Dedifferentiated amniotic fluid mesenchymal stem cell (primary cell): Measurements from ENCODE around the gene AKAP9.
A peak's percentile ranks its signal among the peaks of the same experiment; 100 is the strongest.
"Not testable (repeated sequence)": the region's sequence is repeated elsewhere in the genome, so short reads cannot be mapped to it uniquely, and the experiment has no call there.

ENCODE experiments used
- DNase-seq: peaks from one replicate; pipeline ENCODE4 v3.0.0-alpha.2; 2016; ENCODE audit errors: extremely low spot score

Gene AKAP9

DNA sequence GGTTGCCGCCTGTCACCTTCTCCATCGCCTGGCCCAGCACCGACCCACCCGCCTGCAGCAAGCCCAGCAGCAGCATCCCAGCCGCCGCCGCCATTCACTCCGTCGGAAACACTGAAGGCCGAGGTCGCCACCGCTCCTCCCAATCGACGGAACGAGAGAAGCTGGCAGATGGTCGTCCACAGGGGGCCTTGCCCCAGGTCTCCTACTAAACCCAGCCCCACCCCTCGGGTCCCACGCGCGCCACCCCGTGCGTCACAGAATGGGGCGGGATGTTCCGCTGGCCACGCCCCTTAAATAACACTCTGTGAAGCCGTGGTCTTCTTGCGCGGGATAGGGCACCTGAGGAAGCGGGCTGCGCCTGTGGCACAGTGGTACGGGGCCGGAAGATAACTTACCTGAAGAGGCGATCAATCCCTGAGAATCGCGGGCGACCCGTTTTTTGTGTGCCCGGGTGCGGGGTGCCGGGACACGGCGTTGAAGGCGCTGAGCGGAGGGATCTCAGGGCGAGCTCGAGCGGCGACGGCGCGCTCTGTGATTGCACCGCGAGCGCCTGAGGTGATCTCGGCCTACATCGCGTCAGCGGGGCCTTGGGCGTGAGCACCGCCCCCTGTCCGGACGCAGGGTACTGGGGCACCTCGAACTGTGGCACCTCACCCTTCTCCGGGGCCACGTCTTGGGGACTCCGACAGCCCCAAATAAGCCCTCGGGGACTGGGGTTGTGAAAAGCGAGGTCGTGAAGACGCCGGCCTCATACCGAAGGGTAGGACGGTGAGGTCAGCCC, 193.8 kb downstream of the AKAP9 start, which contains the start of gene CYP51A1:
CYP51A1 (minus strand) TSS at position 207 of the 781 bp plus-strand sequence; CDS start at position 94, 113 bp downstream.
- DNase-seq = peak; percentile 85

DNA sequence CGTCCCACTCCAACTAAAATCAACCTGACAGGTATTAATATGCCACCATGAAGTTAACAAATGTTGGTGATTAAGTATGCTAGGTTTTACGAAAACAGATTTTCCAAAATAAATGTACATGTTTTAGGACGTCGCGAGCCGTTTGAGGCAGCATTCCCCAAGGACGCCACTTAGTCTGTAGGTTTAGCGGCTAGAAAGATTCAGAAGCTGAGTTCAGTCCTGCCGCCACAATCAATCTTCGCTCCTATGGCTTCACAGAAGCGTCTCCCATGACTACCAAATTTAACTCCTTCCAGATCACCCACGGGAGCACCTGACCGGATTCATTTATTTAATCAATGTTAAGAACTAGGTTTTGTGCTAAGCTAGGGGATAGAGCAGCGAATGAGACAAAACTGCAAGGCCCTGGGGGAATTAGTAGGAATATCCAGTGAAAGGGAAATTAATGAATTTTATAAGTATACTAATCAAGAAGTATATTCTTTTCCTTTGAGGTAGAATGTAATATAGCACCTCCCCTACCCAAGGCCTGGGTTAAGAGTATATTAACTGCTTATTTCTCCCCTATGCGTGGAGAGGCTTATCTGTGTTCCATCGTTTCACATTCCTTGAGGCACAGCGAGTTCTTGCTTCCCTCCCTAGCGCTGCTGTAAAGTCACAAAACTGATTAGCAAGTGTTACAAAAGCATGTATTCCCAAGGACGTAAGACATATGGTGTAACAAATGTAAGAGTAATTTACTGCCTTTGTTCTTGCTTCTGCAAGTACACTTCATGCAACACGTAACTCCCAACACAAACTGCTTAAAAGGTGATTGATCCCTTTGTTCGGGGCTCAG, 194.6 kb downstream of the AKAP9 start:
- no peak for DNase-seq

DNA sequence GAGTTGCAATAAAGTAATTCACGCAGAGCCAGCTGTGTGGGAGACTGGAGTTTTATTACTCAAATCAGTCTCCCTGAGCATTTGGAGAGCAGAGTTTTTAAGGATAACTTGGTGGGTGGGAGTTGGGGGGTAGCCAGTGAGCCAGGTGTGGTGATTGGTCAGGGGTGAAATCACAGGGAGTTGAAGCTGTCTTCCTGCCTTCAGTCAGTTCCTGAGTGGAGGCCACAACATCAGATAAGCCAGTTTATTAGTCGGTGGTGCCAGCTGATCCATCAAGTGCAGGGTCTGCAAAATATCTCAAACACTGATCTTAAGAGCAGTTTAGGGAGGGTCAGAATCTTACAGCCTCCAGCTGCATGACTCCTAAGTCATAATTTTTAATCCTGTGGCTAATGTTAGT, 196.9 kb downstream of the AKAP9 start:
- DNase-seq = no peak

DNA sequence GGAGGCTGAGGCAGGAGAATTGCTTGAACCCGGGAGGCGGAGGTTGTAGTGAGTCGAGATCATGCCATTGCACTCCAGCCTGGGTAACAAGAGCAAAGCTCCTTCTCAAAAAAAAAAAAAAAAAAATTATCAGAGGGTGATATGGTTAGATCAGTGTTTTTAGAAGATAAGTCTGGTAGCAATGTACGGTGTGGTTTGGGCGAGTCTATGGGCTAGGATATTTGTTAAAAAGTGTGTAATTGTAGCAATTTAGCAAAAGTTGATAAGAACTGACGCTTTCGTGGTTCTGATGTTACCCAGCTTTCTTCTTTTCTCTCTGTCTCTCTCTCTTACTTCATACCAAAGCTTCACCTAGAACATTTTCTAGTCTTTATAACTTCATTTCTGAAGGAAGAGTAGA, 200.5 kb downstream of the AKAP9 start:
- no peak for DNase-seq

DNA sequence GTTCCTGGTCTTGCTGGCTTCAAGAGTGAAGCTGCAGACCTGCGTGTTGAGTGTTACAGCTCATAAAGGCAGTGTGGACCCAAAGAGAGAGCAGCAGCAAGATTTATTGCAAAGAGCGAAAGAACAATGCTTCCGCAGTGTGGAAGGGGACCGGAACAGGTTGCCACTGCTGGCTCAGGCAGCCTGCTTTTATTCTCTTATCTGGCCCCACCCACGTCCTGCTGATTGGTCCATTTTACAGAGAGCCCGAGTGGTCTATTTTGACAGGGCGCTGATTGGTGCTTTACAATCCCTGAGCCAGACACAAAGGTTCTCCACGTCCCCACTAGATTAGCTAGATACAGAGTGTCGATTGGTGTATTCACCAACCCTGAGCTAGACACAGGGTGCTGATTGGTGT, 202.1 kb downstream of the AKAP9 start:
- not testable (repeated sequence) for DNase-seq

DNA sequence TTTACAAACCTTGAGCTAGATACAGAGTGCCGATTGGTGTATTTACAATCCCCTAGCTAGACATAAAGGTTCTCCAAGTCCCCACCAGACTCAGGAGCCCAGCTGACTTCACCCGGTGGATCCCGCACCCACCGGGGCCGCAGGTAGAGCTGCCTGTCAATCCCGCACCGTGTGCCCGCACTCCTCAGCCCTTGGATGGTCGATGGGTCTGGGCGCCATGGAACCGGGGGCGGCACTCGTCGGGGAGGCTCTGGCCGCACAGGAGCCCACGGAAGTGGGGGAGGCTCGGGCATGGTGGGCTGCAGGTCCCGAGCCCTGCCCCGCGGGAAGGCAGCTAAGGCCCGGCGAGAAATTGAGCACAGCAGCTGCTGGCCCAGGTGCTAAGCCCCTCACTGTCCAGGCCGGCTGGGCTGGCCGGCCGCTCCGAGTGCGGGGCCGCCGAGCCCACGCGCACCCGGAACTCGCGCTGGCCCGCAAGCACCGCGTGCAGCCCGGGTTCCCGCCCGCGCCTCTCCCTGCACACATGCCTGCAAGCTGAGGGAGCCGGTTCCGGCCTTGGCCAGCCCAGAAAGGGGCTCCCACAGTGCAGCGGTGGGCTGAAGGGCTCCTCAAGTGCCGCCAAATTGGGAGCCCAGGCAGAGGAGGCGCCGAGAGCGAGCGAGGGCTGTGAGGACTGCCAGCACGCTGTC, 202.7 kb downstream of the AKAP9 start:
- DNase-seq = not testable (repeated sequence)

DNA sequence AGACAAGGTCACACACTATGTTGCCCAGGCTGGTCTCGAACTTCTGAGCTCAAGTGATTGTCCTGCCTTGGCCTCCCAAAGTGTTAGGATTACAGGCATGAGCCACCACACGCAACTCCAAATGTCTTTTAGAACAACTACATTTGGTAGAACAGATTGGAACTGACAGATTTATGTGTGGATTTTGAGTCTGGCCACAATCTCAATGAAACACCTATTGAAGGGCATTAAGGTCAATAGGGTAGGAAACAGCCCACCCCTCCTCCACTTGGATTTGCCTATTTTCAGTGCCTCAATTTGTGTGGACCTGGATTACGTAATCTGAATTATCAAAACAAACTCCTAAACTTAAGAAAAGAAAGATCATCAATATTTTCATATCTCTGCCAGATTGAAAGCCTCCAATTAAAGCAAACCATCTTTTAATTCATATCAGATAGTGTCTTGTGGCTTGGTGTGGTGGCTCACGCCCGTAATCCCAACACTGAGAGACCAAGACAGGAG, 209.1 kb downstream of the AKAP9 start:
- no peak for DNase-seq

DNA sequence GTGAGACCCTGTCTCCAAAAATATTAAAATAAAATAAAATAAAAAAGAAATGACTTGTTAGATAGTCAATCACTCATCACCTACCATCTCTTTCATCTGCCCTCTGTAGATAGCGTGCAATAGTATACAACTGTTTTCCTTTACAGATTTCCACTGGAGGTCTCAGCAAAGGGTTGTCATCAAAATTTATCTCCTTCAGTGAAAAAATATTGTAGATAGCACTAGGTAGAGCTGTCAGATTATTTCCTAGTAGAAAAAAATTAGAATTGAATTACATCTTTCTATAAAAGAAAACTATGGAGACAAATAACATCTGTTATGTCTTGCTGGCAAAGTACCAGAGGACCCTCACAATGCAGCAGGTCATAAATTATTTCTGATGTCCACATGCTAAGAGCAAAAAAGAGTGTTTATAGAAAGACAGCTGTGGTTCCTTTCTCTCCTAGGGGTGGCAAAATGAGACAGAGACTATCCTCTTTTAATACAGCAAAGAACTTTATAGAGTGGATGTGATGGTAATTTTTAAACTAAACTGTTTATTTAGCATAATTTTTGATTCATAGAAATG, 209.9 kb downstream of the AKAP9 start:
- no peak for DNase-seq

DNA sequence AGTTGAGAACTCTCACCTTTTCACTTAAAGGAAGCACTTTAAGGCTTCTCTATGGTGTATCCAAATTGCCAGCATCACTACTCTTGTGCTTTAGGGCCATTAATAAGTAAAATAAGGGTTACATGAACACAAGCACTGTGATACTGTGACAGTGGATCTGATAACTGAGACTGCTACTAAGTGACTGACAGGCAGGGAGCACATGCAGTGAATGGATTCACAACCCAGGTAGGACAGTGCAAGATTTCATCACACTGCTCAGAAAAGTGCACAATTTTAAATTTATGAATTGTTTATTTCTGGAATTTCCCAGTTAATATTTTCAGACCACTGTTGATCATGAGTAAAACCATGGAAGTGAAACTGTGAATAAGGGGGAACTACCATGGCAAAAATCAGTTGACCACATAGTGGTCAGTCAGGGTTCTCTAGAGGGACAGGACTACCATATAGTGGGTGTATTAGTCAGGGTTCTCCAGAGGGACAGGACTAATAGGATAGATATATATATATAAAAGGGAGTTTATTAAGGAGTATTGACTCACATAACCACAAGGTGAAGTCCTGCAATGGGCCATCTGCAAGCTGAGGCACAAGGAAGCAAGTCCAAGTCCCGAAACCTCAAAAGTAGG, 214.6 kb downstream of the AKAP9 start:
- DNase-seq = no peak

DNA sequence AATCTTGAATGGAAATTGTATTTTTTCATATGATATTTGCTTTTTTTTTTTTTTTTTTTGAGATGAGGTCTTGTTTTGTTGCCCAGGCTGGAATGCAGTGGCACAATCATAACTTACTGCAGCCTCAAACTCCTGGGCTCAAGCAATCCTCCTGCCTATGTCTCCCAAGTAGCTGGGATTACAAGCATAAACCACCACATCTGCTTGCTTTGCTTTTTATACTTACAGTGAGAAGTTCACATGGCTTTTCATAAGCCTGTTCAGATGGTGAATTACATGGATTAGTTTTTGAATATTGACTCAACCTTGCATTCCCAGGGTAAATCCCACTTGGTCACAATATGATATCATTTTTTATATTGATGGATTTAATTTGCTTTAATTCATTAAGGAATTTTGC, 216.3 kb downstream of the AKAP9 start:
- peak; percentile 20 for DNase-seq

DNA sequence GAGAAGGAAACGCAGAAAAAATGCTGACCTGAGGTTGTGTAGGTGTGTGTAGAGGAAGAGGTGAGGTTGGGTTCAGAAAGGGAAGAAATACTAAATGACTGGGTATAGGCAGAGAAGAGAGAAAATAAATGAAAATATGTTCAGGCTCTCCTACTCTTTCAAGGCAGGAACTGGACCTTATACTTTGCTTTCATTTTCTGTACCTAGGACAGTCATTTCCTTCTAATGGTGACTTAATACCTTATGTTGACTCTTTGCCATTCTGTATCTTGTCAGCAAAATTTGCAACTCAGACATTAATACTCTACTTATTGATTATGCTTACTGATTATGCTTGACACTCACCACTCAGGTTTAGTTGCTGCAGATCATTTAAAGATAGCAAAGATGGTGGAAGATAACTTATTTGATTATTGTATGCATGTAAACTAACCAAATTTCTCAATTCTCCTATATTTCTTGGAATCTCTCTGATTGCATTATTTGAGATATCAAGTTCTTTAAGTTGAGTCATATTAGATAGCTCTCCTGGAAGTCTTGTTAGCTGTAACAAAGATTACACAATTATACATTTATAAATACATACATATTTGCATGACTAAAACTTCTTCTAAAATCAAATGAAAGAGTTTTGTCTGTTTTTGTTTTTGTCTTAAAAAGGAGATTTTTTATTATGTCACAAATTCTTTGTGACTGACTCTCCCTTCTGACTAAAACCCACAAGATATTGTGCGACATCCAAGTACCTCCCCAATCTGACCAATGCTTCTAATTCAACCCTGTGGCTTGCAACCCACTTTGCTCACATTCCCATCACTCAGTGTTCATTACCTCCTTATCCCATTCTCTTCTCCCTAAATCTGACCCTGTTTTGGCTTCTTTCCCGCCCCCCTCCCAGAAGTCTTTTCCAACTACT, 218.3 kb downstream of the AKAP9 start:
- DNase-seq = peak; percentile 79
